OCI-LY7 (cell line): Measurements from ENCODE around the gene RPUSD1. TPM values are rescaled to one million over a fixed set of nuclear protein-coding genes. Genes with fewer than 3 reads are reported as not detected.

Experiments used
- BruUV-seq: library from RNA; stranded (reverse); fragments of 400-500 nt; replicated peaks from 2 replicates; lab custom pipeline; 2021; lab: Mats Ljungman, UMichigan
- CTCF ChIA-PET: fragments of 300-600 bp; sonication (Branson Sonifier 250); formaldehyde crosslinking; loops from one replicate; lab custom pipeline; 2022; ENCODE audit warnings: antibody characterized with exemption; ENCODE audit not compliant: unreplicated experiment; lab: Charles Lee
- POLR2A ChIA-PET: fragments of 300-600 bp; sonication (Branson Sonifier 250); formaldehyde crosslinking; loops from one replicate; lab custom pipeline; 2022; ENCODE audit warnings: antibody characterized with exemption; lab: Charles Lee
- DNase-seq: peaks from one replicate; pipeline ENCODE4 v3.0.0-alpha.2; 2015; ENCODE audit warnings: low spot score
- H2AFZ ChIP-seq: fragments of 200-600 bp; sonication (generic), shearing (Covaris generic); 2 replicates; pipeline ENCODE4 v1.6.1; 2014; ENCODE audit warnings: mild to moderate bottlenecking, antibody characterized with exemption, low read length, moderate library complexity
- H3K27ac ChIP-seq: fragments of 200-600 bp; sonication (generic); 2 replicates; pipeline ENCODE4 v1.5.1; 2014; ENCODE audit warnings: mixed run types, low read depth, mild to moderate bottlenecking, moderate library complexity, low read length, inconsistent platforms; ENCODE audit not compliant: poor library complexity, severe bottlenecking
- H3K36me3 ChIP-seq: fragments of 200-600 bp; sonication (generic); 2 replicates; pipeline ENCODE4 v1.6.1; 2014; ENCODE audit warnings: mild to moderate bottlenecking, antibody characterized with exemption, low read length, moderate library complexity, mixed read lengths; ENCODE audit not compliant: insufficient read depth
- H3K4me1 ChIP-seq: fragments of 200-600 bp; sonication (generic); 2 replicates; pipeline ENCODE4 v1.5.1; 2014; ENCODE audit warnings: mild to moderate bottlenecking, low read length; ENCODE audit not compliant: insufficient read depth, poor library complexity, severe bottlenecking
- H3K4me2 ChIP-seq: fragments of 200-600 bp; sonication (generic); 2 replicates; pipeline ENCODE4 v1.6.1; 2014; ENCODE audit warnings: mild to moderate bottlenecking, low read length
- H3K4me3 ChIP-seq: fragments of 200-600 bp; sonication (generic); 2 replicates; pipeline ENCODE4 v1.5.1; 2014; ENCODE audit warnings: mild to moderate bottlenecking, low read depth, low read length; ENCODE audit not compliant: poor library complexity, severe bottlenecking
- H3K79me2 ChIP-seq: fragments of 200-600 bp; sonication (generic); 2 replicates; pipeline ENCODE4 v1.6.1; 2016; ENCODE audit warnings: low read depth, mild to moderate bottlenecking, low read length, moderate library complexity, mixed read lengths; ENCODE audit not compliant: insufficient read depth
- H3K9me2 ChIP-seq: fragments of 200-600 bp; sonication (generic); 2 replicates; pipeline ENCODE4 v1.6.1; 2016; ENCODE audit warnings: mild to moderate bottlenecking, low read length, mixed read lengths; ENCODE audit not compliant: insufficient read depth
- H3K9me3 ChIP-seq: fragments of 200-600 bp; sonication (generic); 2 replicates; pipeline ENCODE4 v1.6.1; 2014; ENCODE audit warnings: mild to moderate bottlenecking, mixed run types, low read length, mixed read lengths
- H4K20me1 ChIP-seq: fragments of 200-600 bp; sonication (generic); 2 replicates; pipeline ENCODE4 v1.6.1; 2014; ENCODE audit warnings: mild to moderate bottlenecking, antibody characterized with exemption, low read length, moderate library complexity, mixed read lengths; ENCODE audit not compliant: insufficient read depth
- EZH2phosphoT487 ChIP-seq: fragments of 200-600 bp; sonication (generic); IDR thresholded peaks from 2 replicates; pipeline ENCODE4 v1.6.1; 2018; ENCODE audit warnings: low read depth, borderline replicate concordance, mild to moderate bottlenecking, mixed run types, antibody characterized with exemption, low read length, moderate library complexity, mixed read lengths
- intact Hi-C: fragments of 100-400 bp; cut with micrococcal nuclease; formaldehyde crosslinking; loops from one replicate; pipeline ENCODE4 v1.10.0; 2022; ENCODE audit not compliant: unreplicated experiment
- total RNA-seq, 2 experiments: library from RNA; depleted of rRNA in 1 of 2; stranded (reverse); fragments of >200 nt in 1 of 2; shearing (Covaris generic) in 1 of 2; gene quantifications; 2 replicates each; pipeline ENCODE4 v1.2.3, GENCODE V29; 2014 to 2022
- TF ChIP-seq, protein P1 (sequence below): fragments of 200-600 bp; sonication (generic); conservative IDR thresholded peaks from 2 replicates; pipeline ENCODE4 v1.5.1; 2014; ENCODE audit warnings: mild to moderate bottlenecking, antibody characterized with exemption, low read length, moderate library complexity, mixed read lengths

The RPUSD1 gene
- total RNA-seq, 2 experiments from 2014 or later: 48.6 to 64.1 TPM

DNA sequence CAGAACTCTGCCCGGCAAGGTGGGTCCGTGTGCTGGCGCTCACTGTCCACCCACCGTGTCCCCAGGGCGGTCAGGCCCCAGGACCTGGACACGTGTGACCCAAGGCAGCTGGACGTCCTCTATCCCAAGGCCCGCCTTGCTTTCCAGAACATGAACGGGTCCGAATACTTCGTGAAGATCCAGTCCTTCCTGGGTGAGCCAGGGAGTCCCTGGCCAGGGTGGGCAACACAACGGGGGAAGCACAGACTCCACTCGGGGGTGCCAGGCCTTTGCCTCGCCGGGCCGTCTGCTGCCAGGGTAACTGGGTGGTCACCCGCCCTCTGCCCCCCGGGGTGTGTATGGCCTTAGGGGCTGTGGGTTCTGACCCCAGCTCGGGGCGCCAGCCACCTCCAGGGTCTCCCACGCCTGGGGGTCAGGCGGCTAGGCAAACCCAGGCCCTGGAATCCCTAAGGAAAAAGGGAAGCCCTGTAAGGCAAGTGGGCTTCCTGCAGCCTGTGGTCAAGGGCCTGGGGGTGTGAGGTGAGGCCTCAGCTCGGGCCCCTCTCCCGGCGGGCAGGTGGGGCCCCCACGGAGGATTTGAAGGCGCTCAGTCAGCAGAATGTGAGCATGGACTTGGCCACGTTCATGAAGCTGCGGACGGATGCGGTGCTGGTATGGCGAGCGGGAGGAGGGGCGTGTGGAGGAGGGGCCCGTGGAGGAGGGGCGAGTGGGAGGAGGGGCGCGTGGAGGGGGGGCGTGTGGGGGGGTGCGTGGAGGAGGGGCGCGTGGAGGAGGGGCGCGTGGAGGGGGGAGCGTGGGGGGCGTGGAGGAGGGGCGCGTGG lies 21.2 kb downstream of the RPUSD1 start:
- H4K20me1 ChIP-seq: no peaks in the 10 kb centered on the region
- H3K79me2 ChIP-seq: no peaks in the 10 kb centered on the region
- no peak for TF ChIP-seq EZH2phosphoT487
- TF ChIP-seq, protein P1, sequence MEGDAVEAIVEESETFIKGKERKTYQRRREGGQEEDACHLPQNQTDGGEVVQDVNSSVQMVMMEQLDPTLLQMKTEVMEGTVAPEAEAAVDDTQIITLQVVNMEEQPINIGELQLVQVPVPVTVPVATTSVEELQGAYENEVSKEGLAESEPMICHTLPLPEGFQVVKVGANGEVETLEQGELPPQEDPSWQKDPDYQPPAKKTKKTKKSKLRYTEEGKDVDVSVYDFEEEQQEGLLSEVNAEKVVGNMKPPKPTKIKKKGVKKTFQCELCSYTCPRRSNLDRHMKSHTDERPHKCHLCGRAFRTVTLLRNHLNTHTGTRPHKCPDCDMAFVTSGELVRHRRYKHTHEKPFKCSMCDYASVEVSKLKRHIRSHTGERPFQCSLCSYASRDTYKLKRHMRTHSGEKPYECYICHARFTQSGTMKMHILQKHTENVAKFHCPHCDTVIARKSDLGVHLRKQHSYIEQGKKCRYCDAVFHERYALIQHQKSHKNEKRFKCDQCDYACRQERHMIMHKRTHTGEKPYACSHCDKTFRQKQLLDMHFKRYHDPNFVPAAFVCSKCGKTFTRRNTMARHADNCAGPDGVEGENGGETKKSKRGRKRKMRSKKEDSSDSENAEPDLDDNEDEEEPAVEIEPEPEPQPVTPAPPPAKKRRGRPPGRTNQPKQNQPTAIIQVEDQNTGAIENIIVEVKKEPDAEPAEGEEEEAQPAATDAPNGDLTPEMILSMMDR: no peak
- no peaks in the 10 kb centered on the region for H3K9me2 ChIP-seq
- ChIA-PET CTCF (no interaction called here), POLR2A (no interaction called here)
- no peaks in the 10 kb centered on the region for H3K36me3 ChIP-seq
- H3K4me3 ChIP-seq: no peak overlapping the region
- no TSS peak for BruUV-seq
- intact Hi-C loops: no loop called here
- no peak for DNase-seq
- H3K9me3 ChIP-seq: no peaks in the 10 kb centered on the region
- no peaks in the 10 kb centered on the region for H3K4me1 ChIP-seq
- H2AFZ ChIP-seq: no peak overlapping the region
- no peak overlapping the region for H3K4me2 ChIP-seq
- no peak overlapping the region for H3K27ac ChIP-seq

DNA sequence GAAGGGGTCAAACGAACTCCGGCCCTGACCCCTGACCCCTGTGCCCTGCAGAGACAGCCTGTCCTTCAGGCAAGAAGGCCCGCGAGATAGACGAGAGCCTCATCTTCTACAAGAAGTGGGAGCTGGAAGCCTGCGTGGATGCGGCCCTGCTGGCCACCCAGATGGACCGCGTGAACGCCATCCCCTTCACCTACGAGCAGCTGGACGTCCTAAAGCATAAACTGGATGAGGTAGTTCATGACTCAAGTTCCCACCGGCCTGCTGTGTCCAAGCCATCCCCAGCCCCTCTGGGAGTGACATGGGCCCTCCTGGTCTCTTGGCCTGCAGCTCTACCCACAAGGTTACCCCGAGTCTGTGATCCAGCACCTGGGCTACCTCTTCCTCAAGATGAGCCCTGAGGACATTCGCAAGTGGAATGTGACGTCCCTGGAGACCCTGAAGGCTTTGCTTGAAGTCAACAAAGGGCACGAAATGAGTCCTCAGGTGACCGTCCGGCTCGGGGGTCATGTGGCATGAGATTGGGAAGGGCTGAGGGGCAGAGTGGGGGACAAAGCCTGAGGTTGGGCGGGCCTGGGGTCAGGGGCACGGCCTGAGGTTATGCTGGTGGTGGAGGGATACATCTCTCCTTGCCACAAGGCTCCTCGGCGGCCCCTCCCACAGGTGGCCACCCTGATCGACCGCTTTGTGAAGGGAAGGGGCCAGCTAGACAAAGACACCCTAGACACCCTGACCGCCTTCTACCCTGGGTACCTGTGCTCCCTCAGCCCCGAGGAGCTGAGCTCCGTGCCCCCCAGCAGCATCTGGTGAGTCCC lies 22.0 kb downstream of the RPUSD1 start:
- H3K27ac ChIP-seq: no peak overlapping the region
- DNase-seq: no peak
- H3K36me3 ChIP-seq: no peaks in the 10 kb centered on the region
- CTCF ChIA-PET: no interaction called here
- no peaks in the 10 kb centered on the region for H3K4me1 ChIP-seq
- H3K4me3 ChIP-seq: no peak overlapping the region
- no TSS peak for BruUV-seq
- H2AFZ ChIP-seq: no peak overlapping the region
- POLR2A ChIA-PET: no interaction called here
- intact Hi-C loops: no loop called here
- no peaks in the 10 kb centered on the region for H4K20me1 ChIP-seq
- H3K79me2 ChIP-seq: no peaks in the 10 kb centered on the region
- H3K4me2 ChIP-seq: no peak overlapping the region
- H3K9me3 ChIP-seq: no peaks in the 10 kb centered on the region
- no peaks in the 10 kb centered on the region for H3K9me2 ChIP-seq
- TF ChIP-seq, protein P1: no peak
- no peak for TF ChIP-seq EZH2phosphoT487

DNA sequence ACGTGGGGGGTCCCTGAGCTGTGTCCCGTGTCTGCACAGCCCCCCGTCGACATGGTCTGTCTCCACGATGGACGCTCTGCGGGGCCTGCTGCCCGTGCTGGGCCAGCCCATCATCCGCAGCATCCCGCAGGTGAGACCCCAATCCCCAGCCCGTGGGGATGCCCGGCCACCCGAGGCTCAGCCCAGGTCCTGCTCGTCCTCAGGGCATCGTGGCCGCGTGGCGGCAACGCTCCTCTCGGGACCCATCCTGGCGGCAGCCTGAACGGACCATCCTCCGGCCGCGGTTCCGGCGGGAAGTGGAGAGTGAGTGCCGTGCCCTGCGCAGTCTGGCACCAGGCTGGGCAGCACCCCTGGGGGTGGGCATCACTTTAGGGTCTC lies 22.7 kb downstream of the RPUSD1 start:
- H3K4me3 ChIP-seq: no peak overlapping the region
- no peaks in the 10 kb centered on the region for H3K9me3 ChIP-seq
- no TSS peak for BruUV-seq
- ChIA-PET CTCF (no interaction called here), POLR2A (no interaction called here)
- H3K4me1 ChIP-seq: no peaks in the 10 kb centered on the region
- intact Hi-C loops: no loop called here
- no peak for TF ChIP-seq EZH2phosphoT487
- TF ChIP-seq, protein P1: no peak
- H3K27ac ChIP-seq: no peak overlapping the region
- H4K20me1 ChIP-seq: no peaks in the 10 kb centered on the region
- H3K36me3 ChIP-seq: no peaks in the 10 kb centered on the region
- DNase-seq: no peak
- H3K9me2 ChIP-seq: no peaks in the 10 kb centered on the region
- no peaks in the 10 kb centered on the region for H3K79me2 ChIP-seq
- H2AFZ ChIP-seq: no peak overlapping the region
- H3K4me2 ChIP-seq: no peak overlapping the region
